Loucy (cell line): ENCODE results near the gene KCNT1.

Experiments used
- H2AFZ ChIP-seq: fragments of 200-600 bp; sonication (generic); 2 replicates; pipeline ENCODE4 v1.6.0; 2016; ENCODE audit warnings: antibody characterized with exemption, mild to moderate bottlenecking, low read length, moderate library complexity
- H3F3A ChIP-seq: fragments of 200-600 bp; 2 replicates; pipeline ENCODE4 v1.6.0; 2016; ENCODE audit warnings: antibody characterized with exemption, low read depth, mild to moderate bottlenecking
- H3K27me3 ChIP-seq: fragments of 200-600 bp; sonication (generic); 2 replicates; pipeline ENCODE4 v1.6.1; 2014; ENCODE audit warnings: low read length, mild to moderate bottlenecking; ENCODE audit not compliant: insufficient read depth, poor library complexity, severe bottlenecking
- H3K36me3 ChIP-seq: fragments of 200-600 bp; sonication (generic); 2 replicates; pipeline ENCODE4 v1.6.1; 2016; ENCODE audit warnings: low read length; ENCODE audit not compliant: insufficient read depth
- H3K4me1 ChIP-seq: fragments of 200-600 bp; sonication (generic); 2 replicates; pipeline ENCODE4 v1.5.1; 2014; ENCODE audit warnings: low read length, mild to moderate bottlenecking; ENCODE audit not compliant: insufficient read depth, poor library complexity, severe bottlenecking
- H3K4me2 ChIP-seq: fragments of 200-600 bp; sonication (generic); 2 replicates; pipeline ENCODE4 v1.6.0; 2014; ENCODE audit warnings: antibody characterized with exemption, low read length, low read depth, mild to moderate bottlenecking; ENCODE audit not compliant: poor library complexity, severe bottlenecking
- H3K4me3 ChIP-seq: fragments of 200-600 bp; sonication (generic); 2 replicates; pipeline ENCODE4 v1.5.1; 2014; ENCODE audit warnings: low read length, mild to moderate bottlenecking, mixed read lengths; ENCODE audit not compliant: poor library complexity, severe bottlenecking
- H3K79me2 ChIP-seq: fragments of 200-600 bp; sonication (generic); 2 replicates; pipeline ENCODE4 v1.6.1; 2014; ENCODE audit warnings: low read length; ENCODE audit not compliant: insufficient read depth
- H3K9ac ChIP-seq: fragments of 200-600 bp; sonication (generic); 2 replicates; pipeline ENCODE4 v1.6.0; 2014; ENCODE audit warnings: mild to moderate bottlenecking, low read depth, low read length, moderate library complexity; ENCODE audit not compliant: poor library complexity, severe bottlenecking
- H3K9me2 ChIP-seq: fragments of 200-600 bp; sonication (generic); replicated peaks from 2 replicates; pipeline ENCODE4 v1.6.1; 2016; ENCODE audit warnings: low read depth, low read length, mixed read lengths
- H3K9me3 ChIP-seq: fragments of 200-600 bp; sonication (generic); 2 replicates; pipeline ENCODE4 v1.6.1; 2014; ENCODE audit warnings: mild to moderate bottlenecking, antibody characterized with exemption, low read length, low read depth; ENCODE audit not compliant: insufficient read depth
- H4K20me1 ChIP-seq: fragments of 200-600 bp; sonication (generic); 2 replicates; pipeline ENCODE4 v1.6.0; 2014; ENCODE audit warnings: antibody characterized with exemption, low read length, mild to moderate bottlenecking; ENCODE audit not compliant: insufficient read depth, poor library complexity, severe bottlenecking
- EZH2phosphoT487 ChIP-seq: fragments of 200-600 bp; IDR thresholded peaks from 2 replicates; pipeline ENCODE4 v1.6.1; 2018; ENCODE audit warnings: antibody characterized with exemption, mild to moderate bottlenecking, moderate library complexity, borderline replicate concordance
- TF ChIP-seq, protein P1 (sequence below): fragments of 200-600 bp; sonication (generic); conservative IDR thresholded peaks from 2 replicates; pipeline ENCODE4 v1.5.1; 2014; ENCODE audit warnings: mild to moderate bottlenecking, antibody characterized with exemption, low read length

KCNT1 gene

DNA sequence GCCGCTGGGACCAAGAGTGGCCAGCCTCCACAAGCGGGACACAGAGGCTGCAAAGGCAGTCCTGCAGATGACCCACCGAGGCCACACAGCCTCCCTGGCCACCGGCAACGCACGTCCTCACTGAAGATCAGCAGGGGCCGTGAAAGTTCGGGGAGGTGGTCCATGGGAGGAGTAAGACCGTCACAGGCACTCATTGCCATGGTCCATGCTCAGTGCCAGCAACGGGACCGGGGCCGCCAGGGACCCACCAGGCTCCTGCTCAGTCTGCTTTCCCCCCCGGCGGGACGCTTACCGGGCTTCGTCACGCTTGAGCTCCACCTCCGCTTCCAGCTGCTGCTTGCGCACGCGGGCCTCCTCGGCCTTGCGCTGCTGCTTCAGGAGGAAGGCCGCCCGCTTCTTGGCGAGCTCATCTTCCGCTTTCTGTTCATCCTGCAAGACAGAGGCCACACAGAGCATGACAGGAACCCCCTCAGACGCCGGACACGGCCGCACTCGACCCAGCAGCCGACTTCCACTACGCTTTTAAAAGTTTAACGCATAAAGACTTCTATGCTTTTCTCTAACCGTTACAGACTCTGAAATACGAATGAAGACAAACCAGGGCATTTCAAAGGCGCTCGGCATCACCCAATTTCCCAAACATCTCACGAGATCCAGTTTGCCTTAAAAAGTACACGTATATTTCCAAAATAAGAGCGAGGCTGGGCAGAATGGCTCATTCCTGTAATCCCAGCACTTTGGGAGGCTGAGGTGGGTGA, 116.9 kb downstream of the KCNT1 start:
- no peaks in the 10 kb centered on the region for H3K4me1 ChIP-seq
- TF ChIP-seq EZH2phosphoT487 = no peak
- TF ChIP-seq, protein P1, sequence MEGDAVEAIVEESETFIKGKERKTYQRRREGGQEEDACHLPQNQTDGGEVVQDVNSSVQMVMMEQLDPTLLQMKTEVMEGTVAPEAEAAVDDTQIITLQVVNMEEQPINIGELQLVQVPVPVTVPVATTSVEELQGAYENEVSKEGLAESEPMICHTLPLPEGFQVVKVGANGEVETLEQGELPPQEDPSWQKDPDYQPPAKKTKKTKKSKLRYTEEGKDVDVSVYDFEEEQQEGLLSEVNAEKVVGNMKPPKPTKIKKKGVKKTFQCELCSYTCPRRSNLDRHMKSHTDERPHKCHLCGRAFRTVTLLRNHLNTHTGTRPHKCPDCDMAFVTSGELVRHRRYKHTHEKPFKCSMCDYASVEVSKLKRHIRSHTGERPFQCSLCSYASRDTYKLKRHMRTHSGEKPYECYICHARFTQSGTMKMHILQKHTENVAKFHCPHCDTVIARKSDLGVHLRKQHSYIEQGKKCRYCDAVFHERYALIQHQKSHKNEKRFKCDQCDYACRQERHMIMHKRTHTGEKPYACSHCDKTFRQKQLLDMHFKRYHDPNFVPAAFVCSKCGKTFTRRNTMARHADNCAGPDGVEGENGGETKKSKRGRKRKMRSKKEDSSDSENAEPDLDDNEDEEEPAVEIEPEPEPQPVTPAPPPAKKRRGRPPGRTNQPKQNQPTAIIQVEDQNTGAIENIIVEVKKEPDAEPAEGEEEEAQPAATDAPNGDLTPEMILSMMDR = no peak
- no peaks in the 10 kb centered on the region for H3K9me2 ChIP-seq
- no peak overlapping the region for H3K4me3 ChIP-seq
- H3K27me3 ChIP-seq = no peaks in the 10 kb centered on the region
- H3K9ac ChIP-seq = no peak overlapping the region
- H3K36me3 ChIP-seq = peaks cover 98% of the 10 kb centered on the region
- no peak overlapping the region for H2AFZ ChIP-seq
- H3K79me2 ChIP-seq = no peaks in the 10 kb centered on the region
- no peak overlapping the region for H3K4me2 ChIP-seq
- H4K20me1 ChIP-seq = no peaks in the 10 kb centered on the region
- no peaks in the 10 kb centered on the region for H3K9me3 ChIP-seq
- H3F3A ChIP-seq = no peaks in the 10 kb centered on the region

DNA sequence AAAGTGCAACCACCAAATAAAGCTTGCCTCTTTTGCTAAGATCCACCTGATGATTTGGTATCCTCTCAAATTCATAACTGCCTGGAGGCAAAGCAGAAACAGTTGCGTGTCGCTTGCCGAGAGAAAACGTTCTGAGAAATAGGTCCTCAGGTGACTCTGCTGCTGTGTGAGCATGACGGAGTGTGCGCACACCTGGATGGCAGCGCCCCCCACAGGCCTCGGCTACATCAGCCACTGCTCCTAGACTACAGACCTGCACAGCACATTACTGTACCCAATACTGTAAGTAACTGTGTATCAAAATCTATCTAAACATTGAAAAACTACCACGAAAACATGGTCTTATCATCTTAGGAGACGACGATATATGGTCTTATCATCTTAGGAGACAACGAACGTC, 117.9 kb downstream of the KCNT1 start:
- no peak for TF ChIP-seq EZH2phosphoT487
- TF ChIP-seq, protein P1 = peak; percentile 41
- Histone ChIP-seq H3K36me3 (peaks cover 96% of the 10 kb centered on the region), H3K27me3 (no peaks in the 10 kb centered on the region), H3F3A (no peaks in the 10 kb centered on the region), H3K9me2 (no peaks in the 10 kb centered on the region), H2AFZ (no peak overlapping the region), H3K9me3 (no peaks in the 10 kb centered on the region), H3K4me3 (no peak overlapping the region), H3K79me2 (no peaks in the 10 kb centered on the region), H3K4me2 (no peak overlapping the region), H4K20me1 (no peaks in the 10 kb centered on the region), H3K4me1 (no peaks in the 10 kb centered on the region), H3K9ac (no peak overlapping the region)

DNA sequence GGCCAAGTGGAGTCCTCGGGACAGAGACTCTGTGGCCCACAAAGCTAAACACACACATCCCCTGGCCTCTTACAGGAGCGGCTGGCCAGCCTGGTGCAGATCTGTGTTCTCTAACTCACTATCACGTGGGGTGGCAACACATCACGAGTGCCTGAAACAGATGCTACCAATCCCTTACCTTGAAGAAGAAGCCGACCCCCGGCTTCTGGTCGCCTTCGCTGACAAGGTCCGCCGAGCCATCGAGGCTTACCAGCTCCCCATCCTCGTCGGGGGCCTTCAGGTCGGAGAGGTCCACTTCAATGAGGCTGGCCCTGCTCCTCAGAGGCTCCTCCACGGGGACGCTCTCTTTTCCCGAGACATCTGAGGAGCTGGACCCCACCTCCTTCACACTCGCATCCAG, 118.7 kb downstream of the KCNT1 start:
- Histone ChIP-seq H3K9me3 (no peaks in the 10 kb centered on the region), H3K4me2 (no peak overlapping the region), H2AFZ (no peak overlapping the region), H3K4me1 (no peaks in the 10 kb centered on the region), H3F3A (no peaks in the 10 kb centered on the region), H3K27me3 (no peaks in the 10 kb centered on the region), H3K9ac (no peak overlapping the region), H3K9me2 (no peaks in the 10 kb centered on the region), H3K79me2 (no peaks in the 10 kb centered on the region; the same call in 1 of the 2 replicates), H4K20me1 (no peaks in the 10 kb centered on the region), H3K36me3 (peaks cover 96% of the 10 kb centered on the region), H3K4me3 (no peak overlapping the region)
- TF ChIP-seq, protein P1 = no peak
- no peak for TF ChIP-seq EZH2phosphoT487
